Tibial artery (tissue), 4 donors: Measurements from ENCODE around the gene DEFB132.
A peak's percentile ranks its signal among the peaks of the same experiment; 100 is the strongest.

Experiments
- DNase-seq, 2 donors: peaks; one replicate each; pipeline ENCODE4 v3.0.0-alpha.2; 2019
- H3K27ac ChIP-seq, 2 donors: fragments of 200-600 bp; sonication (generic) in 1 of 2; 1 replicate in 1 of 2; 2 replicates in 1 of 2; pipeline ENCODE4 v1.5.1; 2018 to 2019; ENCODE audit warnings: mild to moderate bottlenecking in 1 of 2
- H3K27me3 ChIP-seq, 2 donors: fragments of 200-600 bp; sonication (generic) in 1 of 2; one replicate each; pipeline versions ENCODE4 v1.5.1 to v1.6.0; 2016 to 2019
- H3K36me3 ChIP-seq, 3 donors: fragments of 200-600 bp; sonication (generic) in 2 of 3; one replicate each; pipeline ENCODE4 v1.5.1; 2016 to 2019; ENCODE audit warnings: mild to moderate bottlenecking in 2 of 3
- H3K4me1 ChIP-seq, 4 donors: fragments of 200-600 bp; sonication (generic) in 2 of 4; 1 replicate in 3 of 4; 2 replicates in 1 of 4; pipeline ENCODE4 v1.5.1; 2016 to 2019
- H3K4me3 ChIP-seq, 2 donors: fragments of 200-600 bp; sonication (generic) in 1 of 2; 1 replicate in 1 of 2; 2 replicates in 1 of 2; pipeline ENCODE4 v1.5.1; 2018 to 2019; ENCODE audit warnings: mild to moderate bottlenecking in 2 of 2
- H3K9me3 ChIP-seq, 3 donors: fragments of 200-600 bp; sonication (generic) in 1 of 3; one replicate each; pipeline ENCODE4 v1.5.1; 2016 to 2019
- CTCF ChIP-seq, 2 experiments: fragments of 200-600 bp in 1 of 2; fragments of 450-650 bp in 1 of 2; IDR thresholded peaks; one replicate each; pipeline ENCODE4 v1.5.1; 2017 to 2019; ENCODE audit warnings: antibody characterized with exemption in 2 of 2, mild to moderate bottlenecking in 1 of 2, moderate library complexity in 1 of 2
- intact Hi-C: fragments of 100-400 bp; cut with DNase I; formaldehyde crosslinking; loops from one replicate; pipeline ENCODE4 v1.15.0; 2023; ENCODE audit warnings: low total_unique reads

Gene DEFB132

GRCh38 chr20:257419-257818, at the start of gene DEFB132:
Gene DEFB132 (plus strand): TSS chr20:257724. CDS start chr20:257779, 55 bp downstream.
- H3K4me3 ChIP-seq: no peak within 1 kb of the TSS
- TF ChIP-seq CTCF (IDR thresholded peaks at IDR 0.05): no peak
- no peak for DNase-seq
- no peaks in the 10 kb centered on the region for H3K4me1 ChIP-seq
- intact Hi-C loops: no loop called here
- no peaks in the 10 kb centered on the region for H3K36me3 ChIP-seq
- no peak within 1 kb of the TSS for H3K27ac ChIP-seq
- peaks cover 0 to 9% of the 10 kb centered on the region in 2 donors for H3K27me3 ChIP-seq
- H3K9me3 ChIP-seq: no peaks in the 10 kb centered on the region

GRCh38 chr20:208942-209566, 48.5 kb upstream of the DEFB132 start:
- no peaks in the 10 kb centered on the region for H3K4me1 ChIP-seq
- peak; percentile 35 to 38 for TF ChIP-seq CTCF (IDR thresholded peaks at IDR 0.05)
- no peaks in the 10 kb centered on the region for H3K36me3 ChIP-seq
- no peaks in the 10 kb centered on the region for H3K27me3 ChIP-seq
- H3K4me3 ChIP-seq: no peak overlapping the region
- H3K27ac ChIP-seq: no peak overlapping the region
- no peaks in the 10 kb centered on the region for H3K9me3 ChIP-seq
- intact Hi-C loops: no loop called here
- DNase-seq: no peak

GRCh38 chr20:210809-211502, 46.6 kb upstream of the DEFB132 start:
- Histone ChIP-seq H3K27ac (no peak overlapping the region), H3K4me1 (no peaks in the 10 kb centered on the region), H3K36me3 (no peaks in the 10 kb centered on the region), H3K9me3 (no peaks in the 10 kb centered on the region), H3K27me3 (no peaks in the 10 kb centered on the region), H3K4me3 (no peak overlapping the region)
- DNase-seq: no peak
- intact Hi-C loops: loop anchor here (5.0 kb wide), 1 partner anchor 121 kb away; no protein-coding TSS in a partner anchor
- no peak for TF ChIP-seq CTCF (IDR thresholded peaks at IDR 0.05)

GRCh38 chr20:214383-214782, 43.1 kb upstream of the DEFB132 start:
- no peak for DNase-seq
- H3K27ac ChIP-seq: no peak overlapping the region
- peaks cover 0 to 7% of the 10 kb centered on the region in 2 donors for H3K27me3 ChIP-seq
- TF ChIP-seq CTCF (IDR thresholded peaks at IDR 0.05): no peak
- no peaks in the 10 kb centered on the region for H3K9me3 ChIP-seq
- H3K4me1 ChIP-seq: no peaks in the 10 kb centered on the region
- H3K4me3 ChIP-seq: no peak overlapping the region
- H3K36me3 ChIP-seq: no peaks in the 10 kb centered on the region
- intact Hi-C loops: loop anchor here (5.0 kb wide), 1 partner anchor 118 kb away; no protein-coding TSS in a partner anchor

GRCh38 chr20:215796-216195, 41.7 kb upstream of the DEFB132 start:
- no peaks in the 10 kb centered on the region for H3K9me3 ChIP-seq
- intact Hi-C loops: no loop called here
- peaks cover 0 to 9% of the 10 kb centered on the region in 2 donors for H3K27me3 ChIP-seq
- no peak for DNase-seq
- H3K36me3 ChIP-seq: no peaks in the 10 kb centered on the region
- H3K4me3 ChIP-seq: no peak overlapping the region
- no peak for TF ChIP-seq CTCF (IDR thresholded peaks at IDR 0.05)
- no peak overlapping the region for H3K27ac ChIP-seq
- no peaks in the 10 kb centered on the region for H3K4me1 ChIP-seq
